ENCODE results near the gene P2RX1.

P2RX1 gene

GRCh38 chr17:3861761-3862681 is 54.2 kb downstream of the P2RX1 start:
- TF ChIP-seq GATA3 (IDR thresholded peaks at IDR 0.05; ENCODE audit: low read depth, low read length) (no peak), GATA2 (IDR thresholded peaks at IDR 0.05; ENCODE audit: low read depth, low read length) (no peak)

GRCh38 chr17:3860939-3861700 is 55.1 kb downstream of the P2RX1 start:
- TF ChIP-seq GATA2 (IDR thresholded peaks at IDR 0.05; ENCODE audit: low read depth, low read length) (no peak), GATA3 (IDR thresholded peaks at IDR 0.05; ENCODE audit: low read depth, low read length) (no peak)

- TF ChIP-seq GATA3 (IDR thresholded peaks at IDR 0.05; ENCODE audit: low read depth, low read length) = no peak
- no peak for TF ChIP-seq GATA2 (IDR thresholded peaks at IDR 0.05; ENCODE audit: low read depth, low read length)
Measured at GRCh38 chr17:3859940-3860339, 56.3 kb downstream of the P2RX1 start.

- no peak for TF ChIP-seq GATA3 (IDR thresholded peaks at IDR 0.05; ENCODE audit: low read depth, low read length)
- no peak for TF ChIP-seq GATA2 (IDR thresholded peaks at IDR 0.05; ENCODE audit: low read depth, low read length)
Measured at GRCh38 chr17:3857261-3858105, 58.8 kb downstream of the P2RX1 start.

GRCh38 chr17:3852561-3852960 is 63.7 kb downstream of the P2RX1 start:
- TF ChIP-seq GATA3 (IDR thresholded peaks at IDR 0.05; ENCODE audit: low read depth, low read length) (no peak), GATA2 (IDR thresholded peaks at IDR 0.05; ENCODE audit: low read depth, low read length) (no peak)

- TF ChIP-seq GATA3 (IDR thresholded peaks at IDR 0.05; ENCODE audit: low read depth, low read length) (no peak), GATA2 (IDR thresholded peaks at IDR 0.05; ENCODE audit: low read depth, low read length) (no peak)
Measured at GRCh38 chr17:3851461-3852100, 64.7 kb downstream of the P2RX1 start.

GRCh38 chr17:3848229-3848835 is 67.9 kb downstream of the P2RX1 start:
- TF ChIP-seq GATA3 (IDR thresholded peaks at IDR 0.05; ENCODE audit: low read depth, low read length) = no peak

- TF ChIP-seq GATA2 (IDR thresholded peaks at IDR 0.05; ENCODE audit: low read depth, low read length) (no peak), GATA3 (IDR thresholded peaks at IDR 0.05; ENCODE audit: low read depth, low read length) (no peak)
Measured at GRCh38 chr17:3847165-3847670, 69.0 kb downstream of the P2RX1 start.

Measured in SH-SY5Y (cell line).